Tibial nerve (tissue), 4 donors: ENCODE data around the gene NHLRC4. TPM values are rescaled to one million over a fixed set of nuclear protein-coding genes. Genes with fewer than 3 reads are reported as not detected.

Source experiments
- DNase-seq, 2 donors: peaks; one replicate each; pipeline ENCODE4 v3.0.0-alpha.2; 2019; ENCODE audit warnings: low spot score in 2 of 2
- H3K27ac ChIP-seq, 4 donors: fragments of 200-600 bp; sonication (generic) in 3 of 4; one replicate each; pipeline ENCODE4 v1.5.1; 2017 to 2019; ENCODE audit warnings: mild to moderate bottlenecking in 1 of 4
- H3K27me3 ChIP-seq, 2 donors: fragments of 200-600 bp; sonication (generic) in 1 of 2; one replicate each; pipeline versions ENCODE4 v1.5.1 to v1.6.0; 2017 to 2019
- H3K36me3 ChIP-seq, 3 donors: fragments of 200-600 bp; sonication (generic); one replicate each; pipeline ENCODE4 v1.5.1; 2018 to 2019
- H3K4me1 ChIP-seq, 4 donors: fragments of 200-600 bp; sonication (generic) in 3 of 4; one replicate each; pipeline ENCODE4 v1.5.1; 2017 to 2019
- H3K4me3 ChIP-seq, 4 donors: fragments of 200-600 bp; sonication (generic) in 3 of 4; one replicate each; pipeline ENCODE4 v1.5.1; 2017 to 2019; ENCODE audit warnings: mild to moderate bottlenecking in 1 of 4, moderate library complexity in 1 of 4
- H3K9me3 ChIP-seq, 4 donors: fragments of 200-600 bp; sonication (generic) in 3 of 4; one replicate each; pipeline ENCODE4 v1.5.1; 2017 to 2019
- EP300 ChIP-seq, 2 donors: sonication (generic); formaldehyde crosslinking; IDR thresholded peaks; one replicate each; pipeline ENCODE4 v1.6.1; 2017; ENCODE audit warnings: antibody characterized with exemption in 2 of 2, mild to moderate bottlenecking in 1 of 2
- POLR2A ChIP-seq, 2 donors: fragments of 450-650 bp; IDR thresholded peaks; one replicate each; pipeline ENCODE4 v1.6.1; 2017; ENCODE audit warnings: antibody characterized with exemption in 2 of 2, mild to moderate bottlenecking in 2 of 2, moderate library complexity in 2 of 2
- WGBS, 2 donors: methylation state at CpG; one replicate each; pipeline ENCODE4 v1.1.5; 2018; 5-methylcytosine and 5-hydroxymethylcytosine counted together
- total RNA-seq, 4 donors: library from RNA; depleted of rRNA; stranded (reverse); fragments of >200 nt; gene quantifications; one replicate each; pipeline ENCODE4 v1.1.0, GENCODE V29; 2016
- TF ChIP-seq, protein P1 (sequence below), 5 experiments: fragments of 200-600 bp in 3 of 5; fragments of 450-650 bp in 2 of 5; sonication (generic) in 3 of 5; IDR thresholded peaks; one replicate each; pipeline ENCODE4 v1.5.1; 2016 to 2019; ENCODE audit warnings: antibody characterized with exemption in 5 of 5, mild to moderate bottlenecking in 3 of 5, moderate library complexity in 2 of 5

Gene NHLRC4
- total RNA-seq, 4 donors from 2014 or later = 0.98 to 5.2 (median 1.9) TPM

- Histone ChIP-seq H3K36me3 (peaks cover 0 to 67% (median 0%) of the 10 kb centered on the region in 3 donors), H3K4me3 (no peak overlapping the region), H3K4me1 (peaks cover 0 to 19% (median 0%) of the 10 kb centered on the region in 4 donors), H3K9me3 (no peaks in the 10 kb centered on the region), H3K27me3 (no peaks in the 10 kb centered on the region), H3K27ac (peak overlapping the region in 1 of 4 donors; percentile 64)
- TF ChIP-seq POLR2A (IDR thresholded peaks at IDR 0.05) = no peak
- no peak for DNase-seq
- WGBS, 2 donors = 85 to 90% methylated on average over 19 to 20 of the region's 39 CpGs
Observed at GRCh38 chr16:535446-536405, 31.1 kb upstream of the NHLRC4 start.

- Histone ChIP-seq H3K36me3 (peaks cover 0 to 72% (median 0%) of the 10 kb centered on the region in 3 donors), H3K27me3 (no peaks in the 10 kb centered on the region), H3K4me1 (peaks cover 0 to 17% (median 0%) of the 10 kb centered on the region in 4 donors), H3K9me3 (no peaks in the 10 kb centered on the region), H3K27ac (no peak overlapping the region), H3K4me3 (no peak overlapping the region)
- TF ChIP-seq, protein P1, sequence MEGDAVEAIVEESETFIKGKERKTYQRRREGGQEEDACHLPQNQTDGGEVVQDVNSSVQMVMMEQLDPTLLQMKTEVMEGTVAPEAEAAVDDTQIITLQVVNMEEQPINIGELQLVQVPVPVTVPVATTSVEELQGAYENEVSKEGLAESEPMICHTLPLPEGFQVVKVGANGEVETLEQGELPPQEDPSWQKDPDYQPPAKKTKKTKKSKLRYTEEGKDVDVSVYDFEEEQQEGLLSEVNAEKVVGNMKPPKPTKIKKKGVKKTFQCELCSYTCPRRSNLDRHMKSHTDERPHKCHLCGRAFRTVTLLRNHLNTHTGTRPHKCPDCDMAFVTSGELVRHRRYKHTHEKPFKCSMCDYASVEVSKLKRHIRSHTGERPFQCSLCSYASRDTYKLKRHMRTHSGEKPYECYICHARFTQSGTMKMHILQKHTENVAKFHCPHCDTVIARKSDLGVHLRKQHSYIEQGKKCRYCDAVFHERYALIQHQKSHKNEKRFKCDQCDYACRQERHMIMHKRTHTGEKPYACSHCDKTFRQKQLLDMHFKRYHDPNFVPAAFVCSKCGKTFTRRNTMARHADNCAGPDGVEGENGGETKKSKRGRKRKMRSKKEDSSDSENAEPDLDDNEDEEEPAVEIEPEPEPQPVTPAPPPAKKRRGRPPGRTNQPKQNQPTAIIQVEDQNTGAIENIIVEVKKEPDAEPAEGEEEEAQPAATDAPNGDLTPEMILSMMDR (IDR thresholded peaks at IDR 0.05) = no peak
- TF ChIP-seq POLR2A (IDR thresholded peaks at IDR 0.05) = no peak
- TF ChIP-seq EP300 (IDR thresholded peaks at IDR 0.05) = no peak
- DNase-seq = no peak
- 91 to 96% methylated on average over 12 to 15 of the region's 17 CpGs for WGBS, 2 donors
Observed at GRCh38 chr16:536746-537145, 30.1 kb upstream of the NHLRC4 start.

DNA sequence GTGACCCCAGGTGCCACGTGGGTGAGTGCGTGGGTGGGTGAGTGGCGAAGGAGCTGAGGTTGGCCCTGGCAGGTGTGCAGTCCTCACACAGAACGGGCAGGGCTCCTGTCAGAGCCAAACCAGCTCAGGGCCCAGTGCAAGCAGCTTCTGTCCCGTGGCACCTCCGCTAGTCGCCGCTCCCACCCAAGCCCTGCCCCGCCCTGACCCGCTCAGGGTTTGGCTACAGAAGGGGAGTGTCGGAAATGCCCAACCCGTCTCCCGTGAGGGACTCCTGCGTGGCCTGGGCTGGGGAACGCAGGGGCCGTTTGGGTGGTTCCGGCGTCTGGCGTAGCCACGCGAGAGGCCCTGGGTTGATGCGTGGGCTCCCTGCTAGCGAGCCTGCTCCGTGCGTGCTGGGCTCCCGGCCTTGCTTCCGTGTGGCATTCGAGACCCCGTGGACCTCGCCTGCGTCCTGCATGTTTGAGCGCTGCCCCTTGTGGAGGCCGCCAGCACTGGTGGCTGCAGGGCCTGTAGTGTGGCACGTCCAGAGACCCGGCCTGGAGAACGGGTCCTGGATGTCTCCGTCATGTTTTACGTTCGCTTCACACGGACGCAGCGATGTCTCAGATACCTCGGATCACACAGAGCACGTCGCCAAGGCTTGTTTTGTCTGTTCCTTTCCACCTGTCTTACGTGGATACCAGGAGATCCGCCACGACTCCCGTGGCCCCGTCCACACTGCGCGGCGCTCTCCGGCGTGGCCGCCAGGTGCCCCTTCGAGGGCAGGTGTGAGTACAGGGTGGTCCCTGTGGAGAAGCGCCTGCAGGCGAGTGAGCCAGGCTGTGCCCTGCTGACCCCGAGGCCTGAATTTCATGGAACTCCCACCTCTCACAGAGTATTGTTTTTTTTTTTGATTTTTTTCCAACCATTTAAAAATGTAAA, 29.1 kb upstream of the NHLRC4 start:
- Histone ChIP-seq H3K4me1 (peaks cover 0 to 17% (median 0%) of the 10 kb centered on the region in 4 donors), H3K27me3 (no peaks in the 10 kb centered on the region), H3K9me3 (no peaks in the 10 kb centered on the region), H3K36me3 (peaks cover 0 to 79% (median 0%) of the 10 kb centered on the region in 3 donors), H3K4me3 (no peak overlapping the region), H3K27ac (no peak overlapping the region)
- WGBS, 2 donors = 92 to 95% methylated on average over 54 to 55 of the region's 60 CpGs
- no peak for DNase-seq
- no peak for TF ChIP-seq POLR2A (IDR thresholded peaks at IDR 0.05)
- TF ChIP-seq, protein P1 (IDR thresholded peaks at IDR 0.05) = no peak
- TF ChIP-seq EP300 (IDR thresholded peaks at IDR 0.05) = no peak

- H3K4me3 ChIP-seq = no peak overlapping the region
- peaks cover 0 to 5% (median 0%) of the 10 kb centered on the region in 4 donors for H3K4me1 ChIP-seq
- no peak for TF ChIP-seq POLR2A (IDR thresholded peaks at IDR 0.05)
- TF ChIP-seq, protein P1 (IDR thresholded peaks at IDR 0.05) = no peak
- no peak for TF ChIP-seq EP300 (IDR thresholded peaks at IDR 0.05)
- H3K9me3 ChIP-seq = no peaks in the 10 kb centered on the region
- H3K27ac ChIP-seq = no peak overlapping the region
- no peaks in the 10 kb centered on the region for H3K27me3 ChIP-seq
- no peak for DNase-seq
- peaks cover 0 to 87% (median 0%) of the 10 kb centered on the region in 3 donors for H3K36me3 ChIP-seq
- 79 to 84% methylated on average over 31 to 34 of the region's 34 CpGs for WGBS, 2 donors
Observed at GRCh38 chr16:539901-540530, 26.8 kb upstream of the NHLRC4 start.
